ENCODE results near the gene HLA-A. TPM values are rescaled to one million over a fixed set of nuclear protein-coding genes. Genes with fewer than 3 reads are reported as not detected.
"Not testable (repeated sequence)": the region's sequence is repeated elsewhere in the genome, so short reads cannot be mapped to it uniquely, and the experiment has no call there.

The HLA-A gene
- total RNA-seq, 1 donor from 2014 or later: 167 TPM

- no peak for TF ChIP-seq CTCF (IDR thresholded peaks at IDR 0.05; ENCODE audit: unreplicated experiment)
- no peaks in the 10 kb centered on the region for H3K9me3 Mint-ChIP-seq (ENCODE audit: unreplicated experiment)
- H3K27ac Mint-ChIP-seq (ENCODE audit: unreplicated experiment): peak overlapping the region; percentile 52
- H3K36me3 Mint-ChIP-seq (ENCODE audit: low read depth, unreplicated experiment): peaks cover 7% of the 10 kb centered on the region
- no peak for DNase-seq (ENCODE audit: low spot score)
- peaks cover 37% of the 10 kb centered on the region for H3K4me1 Mint-ChIP-seq (ENCODE audit: unreplicated experiment)
- H3K27me3 Mint-ChIP-seq (ENCODE audit: unreplicated experiment): peaks cover 5% of the 10 kb centered on the region
- H3K4me3 Mint-ChIP-seq (ENCODE audit: unreplicated experiment): peak overlapping the region; percentile 86
These were observed 33.9 kb downstream of the HLA-A start for GRCh38 chr6:29976253-29976587.

GRCh38 chr6:29976588-29977424 lies 34.5 kb downstream of the HLA-A start:
- peaks cover 8% of the 10 kb centered on the region for H3K27me3 Mint-ChIP-seq (ENCODE audit: unreplicated experiment)

GRCh38 chr6:29977425-29977727 lies 35.0 kb downstream of the HLA-A start:
- Mint-ChIP-seq H3K27ac (ENCODE audit: unreplicated experiment) (no peak overlapping the region), H3K9me3 (ENCODE audit: unreplicated experiment) (no peaks in the 10 kb centered on the region), H3K27me3 (ENCODE audit: unreplicated experiment) (peaks cover 8% of the 10 kb centered on the region)

More at GRCh38 chr6:29976588-29977424, 34.5 kb downstream of the HLA-A start:
- no peak for TF ChIP-seq CTCF (IDR thresholded peaks at IDR 0.05; ENCODE audit: unreplicated experiment)
- peak; percentile 68 for DNase-seq (ENCODE audit: low spot score)
- Mint-ChIP-seq H3K9me3 (ENCODE audit: unreplicated experiment) (no peaks in the 10 kb centered on the region), H3K4me3 (ENCODE audit: unreplicated experiment) (peak overlapping the region; percentile 86), H3K4me1 (ENCODE audit: unreplicated experiment) (peaks cover 35% of the 10 kb centered on the region), H3K36me3 (ENCODE audit: low read depth, unreplicated experiment) (peaks cover 9% of the 10 kb centered on the region), H3K27ac (ENCODE audit: unreplicated experiment) (peak overlapping the region; percentile 52)

GRCh38 chr6:29980013-29980412 lies 37.7 kb downstream of the HLA-A start:
- not testable (repeated sequence) for DNase-seq (ENCODE audit: low spot score); H3K27ac Mint-ChIP-seq (ENCODE audit: unreplicated experiment); H3K4me3 Mint-ChIP-seq (ENCODE audit: unreplicated experiment); H3K27me3 Mint-ChIP-seq (ENCODE audit: unreplicated experiment); H3K9me3 Mint-ChIP-seq (ENCODE audit: unreplicated experiment)
- H3K4me1 Mint-ChIP-seq (ENCODE audit: unreplicated experiment): peaks cover 30% of the 10 kb centered on the region
- H3K36me3 Mint-ChIP-seq (ENCODE audit: low read depth, unreplicated experiment): peaks cover 14% of the 10 kb centered on the region

More at GRCh38 chr6:29977425-29977727, 35.0 kb downstream of the HLA-A start:
- no peak for TF ChIP-seq CTCF (IDR thresholded peaks at IDR 0.05; ENCODE audit: unreplicated experiment)
- H3K4me1 Mint-ChIP-seq (ENCODE audit: unreplicated experiment): peaks cover 31% of the 10 kb centered on the region
- H3K36me3 Mint-ChIP-seq (ENCODE audit: low read depth, unreplicated experiment): peaks cover 9% of the 10 kb centered on the region
- peak overlapping the region; percentile 86 for H3K4me3 Mint-ChIP-seq (ENCODE audit: unreplicated experiment)
- DNase-seq (ENCODE audit: low spot score): no peak

- Mint-ChIP-seq H3K27me3 (ENCODE audit: unreplicated experiment) (peaks cover 5% of the 10 kb centered on the region), H3K4me1 (ENCODE audit: unreplicated experiment) (peaks cover 26% of the 10 kb centered on the region)
- TF ChIP-seq CTCF (IDR thresholded peaks at IDR 0.05; ENCODE audit: unreplicated experiment): no peak
These were observed 38.2 kb downstream of the HLA-A start for GRCh38 chr6:29980511-29980910.

More at GRCh38 chr6:29980511-29980910, 38.2 kb downstream of the HLA-A start:
- no peak for DNase-seq (ENCODE audit: low spot score)
- H3K27ac Mint-ChIP-seq (ENCODE audit: unreplicated experiment): no peak overlapping the region
- H3K4me3 Mint-ChIP-seq (ENCODE audit: unreplicated experiment): no peak overlapping the region
- peaks cover 14% of the 10 kb centered on the region for H3K36me3 Mint-ChIP-seq (ENCODE audit: low read depth, unreplicated experiment)
- H3K9me3 Mint-ChIP-seq (ENCODE audit: unreplicated experiment): no peaks in the 10 kb centered on the region

All from endothelial cell (in vitro differentiated cells).